Endothelial cell of umbilical vein (primary cell): ENCODE results near the gene APOO.
"Not testable (repeated sequence)": the region's sequence is repeated elsewhere in the genome, so short reads cannot be mapped to it uniquely, and the experiment has no call there.

ENCODE experiments used
- EZH2 ChIP-seq: IDR thresholded peaks from 2 replicates; pipeline ENCODE4 v1.6.1; 2012; ENCODE audit warnings: borderline replicate concordance, low read depth, mild to moderate bottlenecking, moderate library complexity, low read length, inconsistent platforms; ENCODE audit not compliant: severe bottlenecking
- POLR2A ChIP-seq: IDR thresholded peaks from 2 replicates; pipeline ENCODE4 v1.6.1; 2012; ENCODE audit warnings: low read depth, mild to moderate bottlenecking, control low read depth, low read length
- POLR2AphosphoS5 ChIP-seq: IDR thresholded peaks from 2 replicates; pipeline ENCODE4 v1.6.1; 2012; ENCODE audit warnings: low read depth, mild to moderate bottlenecking, control low read depth, low read length, moderate library complexity; ENCODE audit not compliant: insufficient read depth
- TF ChIP-seq, protein P1 (sequence below), 2 donors: IDR thresholded peaks; 1 replicate in 1 of 2; 2 replicates in 1 of 2; pipeline ENCODE4 v1.5.1; 2011; ENCODE audit warnings: low read length in 2 of 2, mild to moderate bottlenecking in 2 of 2, moderate library complexity in 2 of 2, control low read depth in 1 of 2, inconsistent platforms in 1 of 2, low read depth in 1 of 2; ENCODE audit not compliant: insufficient read depth in 1 of 2; ENCODE audit errors: extremely low read depth in 1 of 2

- TF ChIP-seq, protein P1, sequence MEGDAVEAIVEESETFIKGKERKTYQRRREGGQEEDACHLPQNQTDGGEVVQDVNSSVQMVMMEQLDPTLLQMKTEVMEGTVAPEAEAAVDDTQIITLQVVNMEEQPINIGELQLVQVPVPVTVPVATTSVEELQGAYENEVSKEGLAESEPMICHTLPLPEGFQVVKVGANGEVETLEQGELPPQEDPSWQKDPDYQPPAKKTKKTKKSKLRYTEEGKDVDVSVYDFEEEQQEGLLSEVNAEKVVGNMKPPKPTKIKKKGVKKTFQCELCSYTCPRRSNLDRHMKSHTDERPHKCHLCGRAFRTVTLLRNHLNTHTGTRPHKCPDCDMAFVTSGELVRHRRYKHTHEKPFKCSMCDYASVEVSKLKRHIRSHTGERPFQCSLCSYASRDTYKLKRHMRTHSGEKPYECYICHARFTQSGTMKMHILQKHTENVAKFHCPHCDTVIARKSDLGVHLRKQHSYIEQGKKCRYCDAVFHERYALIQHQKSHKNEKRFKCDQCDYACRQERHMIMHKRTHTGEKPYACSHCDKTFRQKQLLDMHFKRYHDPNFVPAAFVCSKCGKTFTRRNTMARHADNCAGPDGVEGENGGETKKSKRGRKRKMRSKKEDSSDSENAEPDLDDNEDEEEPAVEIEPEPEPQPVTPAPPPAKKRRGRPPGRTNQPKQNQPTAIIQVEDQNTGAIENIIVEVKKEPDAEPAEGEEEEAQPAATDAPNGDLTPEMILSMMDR (IDR thresholded peaks at IDR 0.05; ENCODE audit: extremely low read depth in 1 of 2, insufficient read depth in 1 of 2, low read depth in 1 of 2, low read length in 2 of 2), result not testable (repeated sequence)
- not testable (repeated sequence) for TF ChIP-seq POLR2AphosphoS5, POLR2A, EZH2
These were observed 45.8 kb downstream of the APOO start for GRCh38 chrX:23861952-23862351.
